SK-N-SH treated with all-trans-retinoic acid at 6 μM for 48 hours (cell line): ENCODE measurements around the gene RBM22.
A peak's percentile ranks its signal among the peaks of the same experiment; 100 is the strongest.

ENCODE experiments used
- ATAC-seq: fragments of 200-7000 bp; cut with Tn5 transposase; 3 replicates; pipeline ENCODE4 v1.9.1; 2020; ENCODE audit warnings: mild to moderate bottlenecking, moderate library complexity
- ARNTL ChIP-seq: fragments of 450-650 bp; formaldehyde crosslinking; IDR thresholded peaks from 2 replicates; pipeline ENCODE4 v1.5.0; 2020; ENCODE audit warnings: low read depth, mild to moderate bottlenecking, moderate library complexity, borderline replicate concordance
- BACH2 ChIP-seq: fragments of 250-450 bp; sonication (Bioruptor Pico); IDR thresholded peaks from 2 replicates; pipeline ENCODE4 v1.9.0; 2021; ENCODE audit warnings: mild to moderate bottlenecking, borderline replicate concordance
- CREB5 ChIP-seq: fragments of 250-450 bp; sonication (Bioruptor Pico); IDR thresholded peaks from 2 replicates; pipeline ENCODE4 v1.5.1; 2020; ENCODE audit warnings: low read depth, mild to moderate bottlenecking, moderate library complexity
- CSRNP3 ChIP-seq: fragments of 250-450 bp; sonication (Bioruptor Pico); IDR thresholded peaks from 2 replicates; pipeline ENCODE4 v1.5.1; 2021; ENCODE audit warnings: mild to moderate bottlenecking, moderate library complexity
- ESRRG ChIP-seq: fragments of 250-450 bp; sonication (Bioruptor Pico); IDR thresholded peaks from 2 replicates; pipeline ENCODE4 v1.6.1; 2021; ENCODE audit warnings: mild to moderate bottlenecking
- ISL1 ChIP-seq: fragments of 250-450 bp; sonication (Bioruptor Pico); IDR thresholded peaks from 2 replicates; pipeline ENCODE4 v2.1.2; 2022; ENCODE audit warnings: mild to moderate bottlenecking, moderate library complexity
- OSR1 ChIP-seq: fragments of 250-450 bp; sonication (Bioruptor Pico); IDR thresholded peaks from 2 replicates; pipeline ENCODE4 v1.8.0; 2022; ENCODE audit warnings: moderate library complexity, mild to moderate bottlenecking, inconsistent platforms
- PATZ1 ChIP-seq: fragments of 250-450 bp; sonication (Bioruptor Pico); IDR thresholded peaks from 2 replicates; pipeline ENCODE4 v1.8.0; 2020; ENCODE audit warnings: mild to moderate bottlenecking, moderate library complexity, borderline replicate concordance
- PPARA ChIP-seq: fragments of 250-450 bp; sonication (Bioruptor Pico); IDR thresholded peaks from 2 replicates; pipeline ENCODE4 v1.5.0; 2020; ENCODE audit warnings: mild to moderate bottlenecking, borderline replicate concordance
- RARB ChIP-seq: fragments of 250-450 bp; sonication (Bioruptor Pico); IDR thresholded peaks from 2 replicates; pipeline ENCODE4 v1.8.0; 2021; ENCODE audit warnings: mild to moderate bottlenecking, moderate library complexity
- SNAI2 ChIP-seq: fragments of 250-450 bp; sonication (Bioruptor Pico); IDR thresholded peaks from 2 replicates; pipeline ENCODE4 v1.5.0; 2020; ENCODE audit warnings: mild to moderate bottlenecking, moderate library complexity
- TCF4 ChIP-seq: fragments of 250-450 bp; sonication (Bioruptor Pico); IDR thresholded peaks from 2 replicates; pipeline ENCODE4 v1.8.0; 2021; ENCODE audit warnings: mild to moderate bottlenecking, moderate library complexity, borderline replicate concordance
- TOX ChIP-seq: fragments of 250-450 bp; sonication (Bioruptor Pico); IDR thresholded peaks from 2 replicates; pipeline ENCODE4 v1.8.0; 2021; ENCODE audit warnings: mild to moderate bottlenecking, moderate library complexity, borderline replicate concordance
- TSHZ2 ChIP-seq: fragments of 250-450 bp; sonication (Bioruptor Pico); IDR thresholded peaks from 2 replicates; pipeline ENCODE4 v1.5.0; 2020; ENCODE audit warnings: mild to moderate bottlenecking, moderate library complexity
- ZFP3 ChIP-seq: fragments of 250-450 bp; sonication (Bioruptor Pico); IDR thresholded peaks from 2 replicates; pipeline ENCODE4 v1.5.0; 2020; ENCODE audit warnings: mild to moderate bottlenecking, moderate library complexity
- ZFP30 ChIP-seq: fragments of 450-650 bp; formaldehyde crosslinking; IDR thresholded peaks from 2 replicates; pipeline ENCODE4 v1.5.0; 2022; ENCODE audit warnings: mild to moderate bottlenecking, moderate library complexity
- ZNF565 ChIP-seq: fragments of 450-650 bp; formaldehyde crosslinking; conservative IDR thresholded peaks from 2 replicates; pipeline ENCODE4 v1.5.0; 2020; ENCODE audit warnings: low read depth, mild to moderate bottlenecking, moderate library complexity
- ZNF70 ChIP-seq: fragments of 450-650 bp; formaldehyde crosslinking; IDR thresholded peaks from 2 replicates; pipeline ENCODE4 v1.5.0; 2020; ENCODE audit warnings: mild to moderate bottlenecking, moderate library complexity
- ZNF8 ChIP-seq: fragments of 450-650 bp; formaldehyde crosslinking; IDR thresholded peaks from 2 replicates; pipeline ENCODE4 v1.5.0; 2020; ENCODE audit warnings: mild to moderate bottlenecking, moderate library complexity

Gene RBM22

DNA sequence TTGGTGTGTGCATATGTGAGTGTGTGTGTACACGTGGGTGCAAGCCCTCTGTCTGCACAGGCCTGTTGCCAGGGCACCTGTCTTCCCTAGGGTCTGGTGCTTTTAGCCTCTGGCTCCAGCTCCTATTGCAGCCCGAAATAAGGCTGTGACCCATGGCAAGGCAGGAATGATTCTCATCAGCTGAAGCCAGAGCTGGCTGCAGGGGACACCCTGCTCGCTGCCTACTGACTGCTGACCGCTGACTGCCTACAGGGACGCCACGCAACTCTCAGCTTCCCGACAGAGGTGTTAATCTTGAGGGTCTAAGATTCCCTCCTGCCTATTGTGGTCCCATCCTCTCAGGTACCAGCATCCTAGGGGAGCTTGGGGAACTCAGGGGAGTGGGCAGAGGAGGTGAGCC, 39.8 kb downstream of the RBM22 start, which contains the start of gene MYOZ3:
TSS of gene MYOZ3 (plus strand) at position 166 of the 400 bp plus-strand sequence. CDS start 1,691 bp downstream, outside the sequence.
- TF ChIP-seq PATZ1 (CRISPR knock-in tag) (no peak), OSR1 (no peak), ESRRG (CRISPR knock-in tag) (no peak), ZFP3 (no peak), ZNF8 (CRISPR knock-in tag) (no peak), CSRNP3 (CRISPR knock-in tag) (no peak), ZNF565 (CRISPR knock-in tag) (no peak), BACH2 (CRISPR knock-in tag) (no peak), TSHZ2 (CRISPR knock-in tag) (no peak), CREB5 (CRISPR knock-in tag) (no peak), RARB (CRISPR knock-in tag) (no peak), TOX (no peak), ISL1 (CRISPR knock-in tag) (no peak), PPARA (CRISPR knock-in tag) (no peak), ARNTL (CRISPR knock-in tag) (no peak), ZFP30 (CRISPR knock-in tag) (no peak), SNAI2 (no peak), ZNF70 (CRISPR knock-in tag) (no peak)
- TF ChIP-seq, all 23 proteins: peak for 0
- ATAC-seq = no peak

GRCh38 chr5:150660108-150660831, 40.6 kb downstream of the RBM22 start:
- ATAC-seq = no peak
- no peak for TF ChIP-seq OSR1
- peak; percentile 84; the same call in 1 of the 2 replicates for TF ChIP-seq ZFP3

- TF ChIP-seq ZFP3 = no peak
- TF ChIP-seq ZFP30 (CRISPR knock-in tag) = no peak
- TF ChIP-seq OSR1 = no peak
- no peak for TF ChIP-seq ESRRG (CRISPR knock-in tag)
- TF ChIP-seq TCF4 (CRISPR knock-in tag) = no peak
- TF ChIP-seq CREB5 (CRISPR knock-in tag) = no peak
- no peak for TF ChIP-seq CSRNP3 (CRISPR knock-in tag)
- no peak for TF ChIP-seq ZNF565 (CRISPR knock-in tag)
- no peak for TF ChIP-seq RARB (CRISPR knock-in tag)
- TF ChIP-seq PATZ1 (CRISPR knock-in tag) = no peak
- no peak for ATAC-seq
Observed at GRCh38 chr5:150659360-150660107, 41.3 kb downstream of the RBM22 start.
